Hepatocyte (in vitro differentiated cells): Measurements from ENCODE around the gene PSMA7. TPM values are rescaled to one million over a fixed set of nuclear protein-coding genes. Genes with fewer than 3 reads are reported as not detected.

Source experiments
- DNase-seq: peaks from one replicate; pipeline ENCODE4 v3.0.0-alpha.2; 2016; ENCODE audit warnings: low spot score
- H2AFZ ChIP-seq: fragments of 200-600 bp; sonication (generic); 2 replicates; pipeline ENCODE4 v1.6.0; 2016; ENCODE audit warnings: antibody characterized with exemption, mild to moderate bottlenecking
- H3K27ac ChIP-seq: fragments of 200-600 bp; sonication (generic); 2 replicates; pipeline ENCODE4 v1.5.1; 2016; ENCODE audit warnings: mild to moderate bottlenecking
- H3K27me3 ChIP-seq: fragments of 200-600 bp; sonication (generic); 2 replicates; pipeline ENCODE4 v1.6.1; 2016
- H3K36me3 ChIP-seq: fragments of 200-600 bp; sonication (generic); replicated peaks from 2 replicates; pipeline ENCODE4 v1.5.1; 2016; ENCODE audit warnings: low read depth; ENCODE audit not compliant: insufficient read depth
- H3K4me1 ChIP-seq: fragments of 200-600 bp; sonication (generic); 2 replicates; pipeline ENCODE4 v1.5.1; 2016; ENCODE audit warnings: mild to moderate bottlenecking, moderate library complexity; ENCODE audit not compliant: insufficient read depth
- H3K4me2 ChIP-seq: fragments of 200-600 bp; sonication (generic); 2 replicates; pipeline ENCODE4 v1.6.0; 2016
- H3K4me3 ChIP-seq: fragments of 200-600 bp; sonication (generic); 2 replicates; pipeline ENCODE4 v1.5.1; 2016; ENCODE audit warnings: mild to moderate bottlenecking
- H3K79me2 ChIP-seq: fragments of 200-600 bp; sonication (generic); 2 replicates; pipeline ENCODE4 v1.6.0; 2017; ENCODE audit warnings: mild to moderate bottlenecking
- H3K9me2 ChIP-seq: fragments of 200-600 bp; sonication (generic); replicated peaks from 2 replicates; pipeline ENCODE4 v1.6.0; 2017; ENCODE audit warnings: mild to moderate bottlenecking; ENCODE audit not compliant: insufficient read depth
- H3K9me3 ChIP-seq: fragments of 200-600 bp; sonication (generic); 2 replicates; pipeline ENCODE4 v1.5.1; 2016; ENCODE audit warnings: low read depth, mild to moderate bottlenecking
- H4K20me1 ChIP-seq: fragments of 200-600 bp; sonication (generic); 2 replicates; pipeline ENCODE4 v1.6.0; 2016; ENCODE audit warnings: mild to moderate bottlenecking; ENCODE audit not compliant: insufficient read depth, poor library complexity, severe bottlenecking
- EZH2 ChIP-seq: fragments of 200-600 bp; sonication (generic); IDR thresholded peaks from 2 replicates; pipeline ENCODE4 v1.6.1; 2016; ENCODE audit warnings: antibody characterized with exemption, mild to moderate bottlenecking, borderline replicate concordance
- EZH2phosphoT487 ChIP-seq: fragments of 200-600 bp; sonication (generic); IDR thresholded peaks from one replicate; pipeline ENCODE4 v1.6.1; 2018; ENCODE audit warnings: antibody characterized with exemption, mild to moderate bottlenecking, low read depth, moderate library complexity; ENCODE audit not compliant: unreplicated experiment, severe bottlenecking
- WGBS: methylation state at CpG from one replicate; pipeline ENCODE4 v1.1.6; 2016; ENCODE audit warnings: low lambda C conversion rate; ENCODE audit errors: missing lambda C conversion rate; 5-methylcytosine and 5-hydroxymethylcytosine counted together
- polyA plus RNA-seq: library from polyadenylated mRNA; unstranded; fragments of >200 nt; fragmentation: Nextera tagmentation; extraction: Ambion mirVana; gene quantifications from 2 replicates; pipeline ENCODE4 v1.2.1, GENCODE V29; 2016
- total RNA-seq: library from RNA; depleted of rRNA; stranded (reverse); fragments of >200 nt; gene quantifications from 2 replicates; pipeline ENCODE4 v1.2.3, GENCODE V29; 2014
- TF ChIP-seq, protein P1 (sequence below): fragments of 200-600 bp; sonication (generic); IDR thresholded peaks from 2 replicates; pipeline ENCODE4 v1.5.1; 2016; ENCODE audit warnings: antibody characterized with exemption, mild to moderate bottlenecking; ENCODE audit not compliant: poor library complexity

PSMA7 gene
- total and polyA plus RNA-seq, 2 experiments from 2014 or later = 277 to 408 TPM

DNA sequence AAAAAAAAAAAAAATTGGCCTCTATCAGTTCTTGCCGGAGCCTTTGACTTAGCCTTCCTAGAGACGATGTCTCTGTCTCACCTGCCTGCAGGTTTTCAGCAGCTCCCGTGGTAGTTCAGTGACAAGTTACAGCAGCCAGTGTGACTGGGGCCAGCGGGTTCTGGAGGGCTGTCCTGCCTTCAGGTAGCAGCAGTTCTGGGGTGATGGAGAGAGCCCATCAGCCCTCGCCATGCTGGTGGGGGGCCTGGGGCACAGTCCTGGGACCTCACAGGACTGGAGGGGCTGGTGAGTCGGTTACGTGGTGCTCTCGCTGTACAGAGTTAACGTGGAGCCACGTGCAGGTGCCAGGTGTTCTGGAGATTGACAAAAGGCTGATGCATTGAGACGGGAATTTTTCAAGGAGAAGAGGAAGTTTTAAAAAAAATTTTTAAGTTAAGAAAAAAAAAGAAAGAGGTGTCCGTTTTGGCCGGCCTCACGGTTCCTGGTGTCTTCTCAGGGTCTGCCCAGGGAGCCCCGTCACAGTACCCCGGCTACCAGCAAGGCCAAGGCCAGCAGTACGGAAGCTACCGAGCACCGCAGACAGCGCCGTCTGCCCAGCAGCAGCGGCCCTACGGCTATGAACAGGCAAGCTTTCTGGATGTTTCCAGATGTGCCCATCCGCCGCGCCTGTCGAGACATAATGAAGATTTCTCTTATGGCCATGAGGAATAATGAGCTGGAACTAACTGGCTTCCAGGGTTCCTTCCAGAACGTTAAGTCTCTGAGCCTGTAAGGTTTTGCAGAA lies 31.0 kb upstream of the PSMA7 start:
- no peak overlapping the region for H2AFZ ChIP-seq
- no peaks in the 10 kb centered on the region for H3K36me3 ChIP-seq
- WGBS = 95% methylated on average over 28 of the region's 28 CpGs
- H3K4me2 ChIP-seq = no peak overlapping the region
- no peak overlapping the region for H3K27ac ChIP-seq
- no peaks in the 10 kb centered on the region for H3K27me3 ChIP-seq
- DNase-seq = no peak
- no peaks in the 10 kb centered on the region for H3K9me3 ChIP-seq
- no peaks in the 10 kb centered on the region for H3K9me2 ChIP-seq
- no peaks in the 10 kb centered on the region for H4K20me1 ChIP-seq
- TF ChIP-seq, protein P1, sequence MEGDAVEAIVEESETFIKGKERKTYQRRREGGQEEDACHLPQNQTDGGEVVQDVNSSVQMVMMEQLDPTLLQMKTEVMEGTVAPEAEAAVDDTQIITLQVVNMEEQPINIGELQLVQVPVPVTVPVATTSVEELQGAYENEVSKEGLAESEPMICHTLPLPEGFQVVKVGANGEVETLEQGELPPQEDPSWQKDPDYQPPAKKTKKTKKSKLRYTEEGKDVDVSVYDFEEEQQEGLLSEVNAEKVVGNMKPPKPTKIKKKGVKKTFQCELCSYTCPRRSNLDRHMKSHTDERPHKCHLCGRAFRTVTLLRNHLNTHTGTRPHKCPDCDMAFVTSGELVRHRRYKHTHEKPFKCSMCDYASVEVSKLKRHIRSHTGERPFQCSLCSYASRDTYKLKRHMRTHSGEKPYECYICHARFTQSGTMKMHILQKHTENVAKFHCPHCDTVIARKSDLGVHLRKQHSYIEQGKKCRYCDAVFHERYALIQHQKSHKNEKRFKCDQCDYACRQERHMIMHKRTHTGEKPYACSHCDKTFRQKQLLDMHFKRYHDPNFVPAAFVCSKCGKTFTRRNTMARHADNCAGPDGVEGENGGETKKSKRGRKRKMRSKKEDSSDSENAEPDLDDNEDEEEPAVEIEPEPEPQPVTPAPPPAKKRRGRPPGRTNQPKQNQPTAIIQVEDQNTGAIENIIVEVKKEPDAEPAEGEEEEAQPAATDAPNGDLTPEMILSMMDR = no peak
- TF ChIP-seq EZH2 (no peak), EZH2phosphoT487 (no peak)
- H3K4me1 ChIP-seq = no peaks in the 10 kb centered on the region
- H3K79me2 ChIP-seq = no peaks in the 10 kb centered on the region
- H3K4me3 ChIP-seq = no peak overlapping the region

GRCh38 chr20:62172666-62173065 lies 29.5 kb upstream of the PSMA7 start:
- no peak overlapping the region for H3K27ac ChIP-seq
- H3K9me3 ChIP-seq = no peaks in the 10 kb centered on the region
- H3K4me3 ChIP-seq = no peak overlapping the region
- H3K4me2 ChIP-seq = no peak overlapping the region
- no peak for DNase-seq
- H3K27me3 ChIP-seq = no peaks in the 10 kb centered on the region
- TF ChIP-seq EZH2 = no peak
- TF ChIP-seq EZH2phosphoT487 = no peak
- TF ChIP-seq, protein P1 = no peak
- no peaks in the 10 kb centered on the region for H3K36me3 ChIP-seq
- 97% methylated on average over 16 of the region's 18 CpGs for WGBS
- no peaks in the 10 kb centered on the region for H3K4me1 ChIP-seq
- H3K9me2 ChIP-seq = no peaks in the 10 kb centered on the region
- no peaks in the 10 kb centered on the region for H3K79me2 ChIP-seq
- no peak overlapping the region for H2AFZ ChIP-seq
- no peaks in the 10 kb centered on the region for H4K20me1 ChIP-seq

DNA sequence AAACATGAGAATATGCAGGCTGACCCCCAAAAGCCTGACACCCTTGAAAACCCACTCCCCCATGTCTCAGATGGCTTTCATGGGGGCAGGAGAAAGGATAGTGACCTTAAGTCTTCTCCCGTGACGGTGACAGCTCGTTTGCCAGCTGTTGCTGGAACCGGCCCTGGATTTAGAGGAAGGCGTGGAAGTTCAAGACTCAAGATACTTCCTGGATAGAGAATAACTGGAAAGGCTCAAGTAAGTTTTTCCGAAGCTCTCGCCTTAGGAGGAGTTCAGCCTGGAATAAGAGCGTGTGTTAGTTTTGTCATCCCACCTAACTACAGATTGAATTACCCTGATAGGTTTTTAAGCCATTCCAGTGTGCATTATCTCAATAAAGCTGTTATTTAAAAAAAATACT lies 28.1 kb upstream of the PSMA7 start:
- H3K9me3 ChIP-seq = no peaks in the 10 kb centered on the region
- no peaks in the 10 kb centered on the region for H3K79me2 ChIP-seq
- H3K36me3 ChIP-seq = no peaks in the 10 kb centered on the region
- TF ChIP-seq EZH2phosphoT487 = no peak
- TF ChIP-seq, protein P1 = no peak
- TF ChIP-seq EZH2 = no peak
- no peaks in the 10 kb centered on the region for H3K4me1 ChIP-seq
- no peak overlapping the region for H3K4me2 ChIP-seq
- no peak overlapping the region for H3K27ac ChIP-seq
- H3K27me3 ChIP-seq = no peaks in the 10 kb centered on the region
- WGBS = 90% methylated on average over 8 of the region's 8 CpGs
- H3K4me3 ChIP-seq = no peak overlapping the region
- H2AFZ ChIP-seq = no peak overlapping the region
- no peaks in the 10 kb centered on the region for H3K9me2 ChIP-seq
- no peaks in the 10 kb centered on the region for H4K20me1 ChIP-seq
- no peak for DNase-seq
